Spleen (tissue), 7 donors: ENCODE data around the gene TBCD.

Experiments used
- CTCF ChIP-seq, 11 experiments: fragments of 200-600 bp in 7 of 11; fragments of 450-650 bp in 4 of 11; sonication (generic) in 4 of 11; IDR thresholded peaks in 8 of 11; conservative IDR thresholded peaks in 3 of 11; 1 replicate in 7 of 11; 2 replicates in 4 of 11; pipeline versions ENCODE4 v1.4.0 to v1.8.0; 2016 to 2021; ENCODE audit warnings: antibody characterized with exemption in 11 of 11, inconsistent platforms in 4 of 11, mild to moderate bottlenecking in 1 of 11
- POLR2A ChIP-seq, 3 donors: fragments of 450-650 bp; IDR thresholded peaks; one replicate each; pipeline ENCODE4 v1.5.1; 2017; ENCODE audit warnings: antibody characterized with exemption in 3 of 3, mild to moderate bottlenecking in 1 of 3
- POLR2AphosphoS5 ChIP-seq, 3 donors: sonication (generic); formaldehyde crosslinking; IDR thresholded peaks; one replicate each; pipeline ENCODE4 v1.5.1; 2017; ENCODE audit warnings: antibody characterized with exemption in 3 of 3
- donor health status: DM: no; HTN: no; CAD: no; lungs with moderate emphysema.
- donor health status: DM: no; HTN: no; CAD: no.
- donor health status: DM: no; HTN: no; CAD: no.

DNA sequence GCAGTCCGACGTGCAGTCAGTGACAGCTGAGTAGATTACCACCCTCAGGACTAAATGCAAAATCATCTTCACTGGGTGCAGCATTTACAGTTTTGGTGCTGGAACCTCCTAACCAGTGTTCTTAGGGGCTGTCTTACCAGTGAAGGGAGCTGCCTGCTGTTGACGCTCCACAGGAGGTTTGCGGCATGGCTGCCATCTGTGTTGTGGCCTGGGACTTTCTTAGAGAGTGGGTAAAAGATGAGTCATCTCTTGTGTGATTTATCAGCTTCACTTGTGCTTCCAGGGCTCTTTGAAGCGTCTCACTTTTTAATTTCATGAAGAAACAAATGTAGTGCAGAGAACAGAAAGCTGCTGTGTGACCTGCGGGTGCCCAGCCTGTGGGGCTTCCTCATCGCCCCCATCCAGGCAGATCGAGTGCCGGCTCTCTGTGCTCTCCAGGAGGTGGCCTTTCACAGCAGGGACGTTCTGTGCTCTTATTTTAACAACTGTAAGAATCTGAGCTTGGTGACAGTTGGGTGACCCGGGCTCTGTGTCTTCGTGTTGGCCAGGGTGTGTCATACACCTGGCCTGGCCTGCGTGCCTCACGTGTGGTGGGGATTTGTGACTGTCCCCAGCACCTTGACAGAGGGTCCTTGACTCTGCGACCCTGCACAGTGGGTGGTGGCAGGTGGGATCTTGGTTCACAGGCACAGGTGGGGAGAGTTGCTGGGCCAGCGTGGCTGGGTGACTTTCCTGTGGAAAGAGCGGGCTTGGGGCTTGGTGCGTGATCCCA, 112.3 kb downstream of the TBCD start:
- TF ChIP-seq POLR2A (IDR thresholded peaks at IDR 0.05) (no peak), CTCF (IDR thresholded peaks at IDR 0.05 in 8 of 11, conservative IDR thresholded peaks at IDR 0.05 in 3 of 11) (peak in 2 of 11 experiments; percentile 8 to 24), POLR2AphosphoS5 (IDR thresholded peaks at IDR 0.05) (peak; percentile 55 to 61 (median 59))
